Common myeloid progenitor, CD34-positive (primary cell): ENCODE data around the gene COL4A6.

Experiments used
- CTCF ChIA-PET: fragments of 350-600 bp; sonication (Branson Sonifier 250); formaldehyde crosslinking; loops from one replicate; lab custom pipeline; 2021; ENCODE audit warnings: antibody characterized with exemption; lab: Charles Lee
- POLR2A ChIA-PET: fragments of 350-600 bp; sonication (Branson Sonifier 250); formaldehyde crosslinking; loops from one replicate; lab custom pipeline; 2021; ENCODE audit warnings: antibody characterized with exemption; lab: Charles Lee
- DNase-seq, 3 donors: peaks; one replicate each; pipeline versions ENCODE4 v3.0.0 to v3.0.0-alpha.2; 2013
- H3K27ac ChIP-seq, 2 experiments: 1 replicate in 1 of 2; 2 replicates in 1 of 2; pipeline ENCODE4 v1.7.0; 2013; ENCODE audit warnings: inconsistent platforms in 2 of 2, low read length in 2 of 2, mild to moderate bottlenecking in 2 of 2, low read depth in 1 of 2, moderate library complexity in 1 of 2; ENCODE audit not compliant: severe bottlenecking in 2 of 2, insufficient read depth in 1 of 2, poor library complexity in 1 of 2
- H3K27me3 ChIP-seq, 5 experiments: replicated peaks in 2 of 5; 1 replicate in 3 of 5; 2 replicates in 2 of 5; pipeline versions ENCODE4 v1.6.1 to v1.7.0; 2013; ENCODE audit warnings: low read length in 4 of 5, mild to moderate bottlenecking in 2 of 5, moderate library complexity in 2 of 5, inconsistent platforms in 1 of 5; ENCODE audit not compliant: insufficient read depth in 5 of 5, control insufficient read depth in 4 of 5
- H3K36me3 ChIP-seq, 4 experiments: 1 replicate in 2 of 4; 2 replicates in 2 of 4; pipeline versions ENCODE4 v1.6.1 to v1.7.0; 2013; ENCODE audit warnings: low read length in 3 of 4, control low read depth in 1 of 4, mild to moderate bottlenecking in 1 of 4; ENCODE audit not compliant: control insufficient read depth in 4 of 4, insufficient read depth in 4 of 4
- H3K4me1 ChIP-seq, 4 experiments: 1 replicate in 3 of 4; 2 replicates in 1 of 4; pipeline versions ENCODE4 v1.6.1 to v1.7.1; 2013; ENCODE audit warnings: low read length in 3 of 4, mild to moderate bottlenecking in 3 of 4, control low read depth in 1 of 4, inconsistent platforms in 1 of 4, moderate library complexity in 1 of 4; ENCODE audit not compliant: control insufficient read depth in 4 of 4, insufficient read depth in 4 of 4; ENCODE audit errors: control extremely low read depth in 1 of 4
- H3K4me3 ChIP-seq, 7 experiments: 1 replicate in 4 of 7; 2 replicates in 3 of 7; pipeline versions ENCODE4 v1.5.1 to v1.7.0; 2013; ENCODE audit warnings: mild to moderate bottlenecking in 7 of 7, low read length in 6 of 7, moderate library complexity in 6 of 7, inconsistent platforms in 2 of 7, low read depth in 2 of 7, control low read depth in 1 of 7; ENCODE audit not compliant: insufficient read depth in 4 of 7, control insufficient read depth in 1 of 7; ENCODE audit errors: extremely low read depth in 1 of 7
- H3K9me3 ChIP-seq, 5 experiments: 1 replicate in 4 of 5; 2 replicates in 1 of 5; pipeline versions ENCODE4 v1.6.1 to v1.7.1; 2013; ENCODE audit warnings: low read length in 4 of 5, mild to moderate bottlenecking in 2 of 5, inconsistent platforms in 1 of 5, low read depth in 1 of 5, moderate library complexity in 1 of 5; ENCODE audit not compliant: control insufficient read depth in 4 of 5, insufficient read depth in 2 of 5; ENCODE audit errors: control extremely low read depth in 1 of 5
- WGBS: methylation state at CpG from one replicate; pipeline ENCODE4 v1.1.5; 2013; ENCODE audit not compliant: insufficient coverage; 5-methylcytosine and 5-hydroxymethylcytosine counted together

Gene COL4A6

GRCh38 chrX:108361316-108361715, 76.9 kb downstream of the COL4A6 start:
- Histone ChIP-seq H3K27me3 (peaks cover 0 to 6% (median 0%) of the 10 kb centered on the region in 5 experiments), H3K4me1 (no peaks in the 10 kb centered on the region), H3K27ac (no peak overlapping the region), H3K9me3 (no peaks in the 10 kb centered on the region), H3K4me3 (no peak overlapping the region), H3K36me3 (no peaks in the 10 kb centered on the region)
- 40% methylated on average over 1 of the region's 2 CpGs for whole genome bisulfite sequencing
- POLR2A ChIA-PET: no interaction called here
- no peak for DNase-seq
- CTCF ChIA-PET: no interaction called here

DNA sequence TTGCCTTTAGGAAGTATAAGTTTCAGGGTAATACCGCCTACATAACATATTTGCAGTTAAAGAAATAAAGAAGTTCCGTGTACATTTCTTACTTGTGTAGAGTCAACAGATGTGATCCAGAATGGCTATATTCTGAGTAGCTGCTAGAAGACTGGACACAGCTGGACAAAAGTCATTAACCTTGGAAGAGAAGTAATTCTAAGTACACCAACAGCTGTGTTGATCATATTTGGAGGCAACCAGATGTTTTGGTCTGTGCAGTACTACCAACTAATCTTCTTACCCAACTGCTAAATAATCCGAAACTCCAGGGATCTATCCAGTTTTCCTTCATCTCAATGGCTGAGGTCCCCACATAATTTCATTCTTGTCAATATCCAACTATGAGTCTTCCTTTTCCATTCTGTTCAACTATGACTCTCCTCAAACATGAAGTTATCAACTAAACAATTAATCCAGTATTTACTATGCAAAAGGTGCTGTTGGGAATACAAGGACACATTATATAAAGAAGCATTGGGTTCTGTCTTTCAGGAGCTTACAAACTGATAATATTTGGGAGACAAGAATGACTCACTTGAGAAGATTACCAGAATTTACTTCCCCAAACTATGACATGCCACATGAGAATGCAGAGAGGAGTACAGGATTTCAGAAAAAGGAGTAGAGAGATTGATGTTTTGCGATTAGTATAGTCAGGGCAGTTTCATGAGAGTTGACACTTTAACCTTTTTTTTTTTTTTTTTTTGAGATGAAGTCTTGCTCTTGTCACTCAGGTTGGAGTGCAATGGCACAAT, 78.2 kb downstream of the COL4A6 start:
- H3K9me3 ChIP-seq: no peaks in the 10 kb centered on the region
- CTCF ChIA-PET: no interaction called here
- peaks cover 0 to 6% (median 0%) of the 10 kb centered on the region in 5 experiments for H3K27me3 ChIP-seq
- WGBS: 78% methylated on average over 2 of the region's 4 CpGs
- DNase-seq: no peak
- POLR2A ChIA-PET: no interaction called here
- no peaks in the 10 kb centered on the region for H3K36me3 ChIP-seq
- H3K27ac ChIP-seq: no peak overlapping the region
- H3K4me3 ChIP-seq: no peak overlapping the region
- H3K4me1 ChIP-seq: no peaks in the 10 kb centered on the region

DNA sequence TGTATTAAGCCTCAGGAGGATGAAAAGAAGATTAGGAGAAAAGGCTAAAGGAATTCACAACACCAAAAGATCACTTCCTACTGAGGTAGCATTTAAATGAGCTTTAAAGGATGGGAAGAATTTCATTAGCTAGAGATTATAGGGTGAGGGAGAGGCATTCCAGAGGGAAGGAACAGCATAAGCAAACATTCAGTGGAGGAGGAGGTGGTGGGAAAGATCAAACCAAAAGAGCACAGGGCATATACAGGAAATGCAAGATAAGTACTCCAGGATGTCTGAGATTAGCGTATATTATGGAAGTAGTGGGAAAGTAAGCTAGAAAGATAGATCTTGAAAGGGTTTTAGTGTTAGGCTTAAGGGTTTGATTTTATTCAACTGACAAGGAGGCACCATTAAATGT, 84.8 kb downstream of the COL4A6 start:
- H3K4me1 ChIP-seq: no peaks in the 10 kb centered on the region
- no peak overlapping the region for H3K27ac ChIP-seq
- CTCF ChIA-PET: no interaction called here
- no peaks in the 10 kb centered on the region for H3K9me3 ChIP-seq
- H3K36me3 ChIP-seq: no peaks in the 10 kb centered on the region
- POLR2A ChIA-PET: no interaction called here
- 90% methylated on average over 1 of the region's 1 CpG for WGBS
- DNase-seq: no peak
- peaks cover 0 to 19% (median 0%) of the 10 kb centered on the region in 5 experiments for H3K27me3 ChIP-seq
- H3K4me3 ChIP-seq: no peak overlapping the region

GRCh38 chrX:108349210-108349609, 89.0 kb downstream of the COL4A6 start:
- H3K9me3 ChIP-seq: no peaks in the 10 kb centered on the region
- POLR2A ChIA-PET: no interaction called here
- CTCF ChIA-PET: no interaction called here
- no peak for DNase-seq
- H3K4me3 ChIP-seq: no peak overlapping the region
- H3K27me3 ChIP-seq: peaks cover 0 to 19% (median 0%) of the 10 kb centered on the region in 5 experiments
- no peaks in the 10 kb centered on the region for H3K4me1 ChIP-seq
- no peak overlapping the region for H3K27ac ChIP-seq
- no CpG with 5 or more reads among the region's 2 CpGs for WGBS
- H3K36me3 ChIP-seq: no peaks in the 10 kb centered on the region

- Histone ChIP-seq H3K4me1 (no peaks in the 10 kb centered on the region), H3K36me3 (no peaks in the 10 kb centered on the region), H3K9me3 (no peaks in the 10 kb centered on the region), H3K27ac (no peak overlapping the region), H3K4me3 (no peak overlapping the region), H3K27me3 (peaks cover 0 to 19% (median 0%) of the 10 kb centered on the region in 5 experiments)
- POLR2A ChIA-PET: no interaction called here
- no peak for DNase-seq
- CTCF ChIA-PET: no interaction called here
- 90% methylated on average over 1 of the region's 1 CpG for WGBS
Measured at GRCh38 chrX:108348525-108348924, 89.7 kb downstream of the COL4A6 start.

GRCh38 chrX:108347800-108348199, 90.4 kb downstream of the COL4A6 start:
- CTCF ChIA-PET: no interaction called here
- WGBS: no CpG with 5 or more reads among the region's 3 CpGs

DNA sequence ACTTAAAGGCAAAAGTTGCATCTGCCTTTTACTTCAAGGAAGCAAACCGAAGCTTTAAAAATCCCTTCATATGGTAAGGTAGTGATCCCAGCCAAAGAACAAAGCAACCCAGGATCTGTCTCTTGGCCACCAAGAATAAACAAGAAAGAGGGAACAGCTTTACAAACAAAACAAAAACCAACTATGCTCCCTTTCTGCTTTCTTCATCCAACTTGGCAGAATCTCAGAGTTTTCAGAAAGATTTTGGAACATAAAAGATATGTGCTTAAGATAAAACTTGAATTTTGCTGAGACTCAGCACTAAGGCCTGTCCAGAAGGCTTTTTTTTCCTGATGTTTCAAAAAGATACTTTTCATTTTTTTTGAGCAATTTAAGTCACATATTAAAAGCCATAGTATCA, 94.0 kb downstream of the COL4A6 start:
- no CpG with 5 or more reads among the region's 1 CpG for WGBS
- H3K4me1 ChIP-seq: no peaks in the 10 kb centered on the region
- H3K4me3 ChIP-seq: no peak overlapping the region
- H3K36me3 ChIP-seq: no peaks in the 10 kb centered on the region
- peaks cover 0 to 12% (median 0%) of the 10 kb centered on the region in 5 experiments for H3K27me3 ChIP-seq
- no peak for DNase-seq
- CTCF ChIA-PET: no interaction called here
- no peak overlapping the region for H3K27ac ChIP-seq
- no peaks in the 10 kb centered on the region for H3K9me3 ChIP-seq
- POLR2A ChIA-PET: no interaction called here

More at GRCh38 chrX:108347800-108348199, 90.4 kb downstream of the COL4A6 start:
- Histone ChIP-seq H3K9me3 (no peaks in the 10 kb centered on the region), H3K27ac (no peak overlapping the region), H3K36me3 (no peaks in the 10 kb centered on the region), H3K4me1 (no peaks in the 10 kb centered on the region), H3K27me3 (peaks cover 0 to 19% (median 0%) of the 10 kb centered on the region in 5 experiments), H3K4me3 (no peak overlapping the region)
- POLR2A ChIA-PET: no interaction called here
- DNase-seq: no peak
